SH-SY5Y (cell line): ENCODE measurements around the gene ETFA.

Experiments used
- GATA2 ChIP-seq: IDR thresholded peaks from 2 replicates; pipeline ENCODE4 v1.6.1; 2011; ENCODE audit warnings: mild to moderate bottlenecking, low read depth, low read length
- GATA3 ChIP-seq: IDR thresholded peaks from 2 replicates; pipeline ENCODE4 v1.6.1; 2011; ENCODE audit warnings: low read depth, mild to moderate bottlenecking, low read length, moderate library complexity

- no peak for TF ChIP-seq GATA2
- TF ChIP-seq GATA3: no peak
Observed at GRCh38 chr15:76347482-76348055, 36.3 kb upstream of the ETFA start.
